NCI-H510A treated with DMSO at 0.1 percent for 48 hours (cell line): ENCODE data around the gene ZNF766.
"Not testable (repeated sequence)": the region's sequence is repeated elsewhere in the genome, so short reads cannot be mapped to it uniquely, and the experiment has no call there.

Experiments used
- DNase-seq: peaks from one replicate; lab custom pipeline; 2025; lab: John Stamatoyannopoulos, UW

The ZNF766 gene

GRCh38 chr19:52269338-52270261 is at the start of gene ZNF766:
Gene ZNF766, plus strand, starts transcription at chr19:52269587. Its CDS starts 27 bp downstream, at chr19:52269614.
- DNase-seq, result peak; percentile 86

GRCh38 chr19:52219611-52220010 is 49.8 kb upstream of the ZNF766 start:
- DNase-seq, result no peak

DNA sequence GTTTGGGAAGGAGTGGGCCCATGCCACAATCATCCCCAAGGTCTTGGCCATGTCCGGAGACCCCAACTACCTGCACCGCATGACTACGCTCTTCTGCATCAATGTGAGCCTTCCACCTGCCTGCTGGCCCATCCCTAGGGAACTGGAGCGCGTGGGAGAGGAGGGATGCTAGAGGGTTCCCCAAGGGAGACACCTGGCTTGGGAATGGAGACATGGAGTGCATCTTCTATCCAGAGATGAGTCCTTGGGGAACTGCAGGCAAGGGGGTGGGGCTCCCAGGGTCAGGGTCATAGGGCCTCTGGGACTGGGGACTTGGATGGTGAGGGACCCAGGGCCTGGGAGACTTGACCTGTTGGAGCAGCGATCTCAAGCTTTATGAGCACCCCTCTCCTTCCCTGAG is 48.4 kb upstream of the ZNF766 start:
- no peak for DNase-seq

DNA sequence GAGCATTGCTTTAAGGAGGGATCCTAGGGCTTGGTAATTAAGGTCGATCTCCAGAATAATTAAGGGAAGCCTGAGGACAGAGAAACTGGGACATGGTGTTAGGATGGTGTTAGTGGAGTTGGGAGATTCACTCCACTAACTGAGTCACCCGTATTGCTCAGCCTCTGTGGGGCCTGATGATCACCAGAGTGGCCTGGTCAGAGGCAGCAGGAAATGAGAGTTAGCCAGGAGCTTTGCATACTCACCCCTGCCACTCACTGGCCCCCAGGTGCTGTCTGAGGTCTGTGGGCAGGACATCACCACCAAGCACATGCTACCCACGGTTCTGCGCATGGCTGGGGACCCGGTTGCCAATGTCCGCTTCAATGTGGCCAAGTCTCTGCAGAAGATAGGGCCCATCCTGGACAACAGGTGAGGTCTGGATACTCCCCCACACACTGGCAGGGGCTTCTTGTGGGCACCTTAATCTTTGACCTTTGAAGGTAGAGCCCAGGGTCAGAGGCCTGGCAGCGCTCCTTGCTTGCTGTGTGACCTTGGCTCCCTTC is 47.5 kb upstream of the ZNF766 start:
- DNase-seq, result no peak

- no peak for DNase-seq
Observed at GRCh38 chr19:52224211-52224610, 45.2 kb upstream of the ZNF766 start.

GRCh38 chr19:52226652-52227051 is 42.7 kb upstream of the ZNF766 start:
- no peak for DNase-seq

DNA sequence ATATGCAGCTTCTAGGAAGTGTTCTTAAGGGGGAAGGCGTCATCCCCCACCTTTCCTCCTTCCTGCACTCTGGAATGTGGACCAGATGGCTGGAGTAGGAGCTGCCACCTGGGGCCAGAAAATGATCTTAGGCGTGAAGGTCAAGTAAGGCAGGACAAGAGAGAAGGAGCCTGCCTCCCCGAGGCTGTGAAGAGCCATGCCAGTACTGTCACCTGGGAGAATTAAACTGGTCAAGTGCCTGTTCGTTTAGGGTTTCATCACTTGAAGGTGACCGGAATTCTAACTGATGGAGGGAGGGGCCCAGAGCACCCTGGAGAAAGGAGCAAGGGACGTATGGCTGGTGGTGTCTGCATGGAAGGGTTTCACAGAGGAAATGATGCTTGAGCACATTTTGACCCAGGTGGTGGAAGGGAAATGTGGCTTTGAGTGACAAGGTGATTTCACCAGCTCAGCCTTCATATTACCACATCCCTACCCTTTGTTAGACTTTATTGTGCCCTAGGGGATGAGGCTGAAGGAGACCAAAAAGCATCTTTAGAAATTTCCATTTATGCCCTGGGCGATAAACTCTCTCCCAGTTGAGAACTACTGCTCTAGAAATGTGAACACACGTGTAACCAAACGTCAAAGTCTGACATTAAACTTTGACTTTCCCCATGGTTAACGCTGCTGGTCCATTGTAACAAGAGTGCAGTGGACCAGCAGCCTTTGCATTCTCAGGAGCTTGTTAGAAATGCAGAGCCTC is 42.0 kb upstream of the ZNF766 start:
- DNase-seq, result no peak

- DNase-seq, result no peak
Observed at GRCh38 chr19:52227980-52228379, 41.4 kb upstream of the ZNF766 start.

DNA sequence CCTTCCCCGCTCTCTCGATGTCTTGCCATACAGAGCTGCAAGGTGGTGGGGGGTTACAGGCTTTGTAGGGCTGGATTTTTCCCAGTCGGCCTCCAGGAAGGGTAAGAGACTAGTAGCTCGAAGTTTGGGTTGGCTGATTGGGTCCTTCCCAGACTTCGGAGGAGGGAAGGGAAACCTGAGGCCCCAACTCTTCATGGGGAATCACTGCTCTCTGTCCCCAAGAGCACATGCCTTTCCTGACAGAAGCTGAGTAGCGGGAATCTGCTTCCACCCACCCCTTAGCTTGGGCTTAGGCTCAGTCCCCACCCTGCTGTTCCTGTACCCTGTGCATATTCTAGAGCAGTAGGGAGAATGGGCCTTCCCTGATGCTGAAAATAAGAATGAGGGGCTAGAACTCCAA is 39.9 kb upstream of the ZNF766 start:
- no peak for DNase-seq

- DNase-seq, result no peak
Observed at GRCh38 chr19:52230685-52231084, 38.7 kb upstream of the ZNF766 start.

GRCh38 chr19:52231154-52231910 is 38.1 kb upstream of the ZNF766 start:
- no peak for DNase-seq

GRCh38 chr19:52234406-52234805 is 35.0 kb upstream of the ZNF766 start:
- DNase-seq, result no peak

GRCh38 chr19:52237197-52237596 is 32.2 kb upstream of the ZNF766 start:
- no peak for DNase-seq

GRCh38 chr19:52237771-52238400 is 31.5 kb upstream of the ZNF766 start:
- DNase-seq, result peak; percentile 25

DNA sequence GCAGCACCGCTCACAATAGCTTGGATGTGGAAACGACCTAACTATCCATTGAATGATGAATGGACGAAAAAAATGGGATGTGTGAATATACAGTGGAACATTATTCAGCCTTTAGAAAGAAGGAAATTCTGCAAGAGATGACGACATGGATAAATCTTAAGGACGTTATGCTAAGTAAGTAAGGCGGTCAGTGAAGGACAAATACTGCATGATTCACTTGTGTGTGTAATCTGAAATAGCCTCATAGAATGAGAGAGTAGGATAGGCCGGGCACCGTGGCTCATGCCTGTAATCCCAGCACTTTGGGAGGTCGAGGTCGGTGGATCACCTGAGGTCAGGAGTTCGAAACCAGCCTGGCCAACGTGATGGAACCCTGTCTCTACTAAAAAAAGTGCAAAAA is 25.4 kb upstream of the ZNF766 start:
- DNase-seq, result no peak

DNA sequence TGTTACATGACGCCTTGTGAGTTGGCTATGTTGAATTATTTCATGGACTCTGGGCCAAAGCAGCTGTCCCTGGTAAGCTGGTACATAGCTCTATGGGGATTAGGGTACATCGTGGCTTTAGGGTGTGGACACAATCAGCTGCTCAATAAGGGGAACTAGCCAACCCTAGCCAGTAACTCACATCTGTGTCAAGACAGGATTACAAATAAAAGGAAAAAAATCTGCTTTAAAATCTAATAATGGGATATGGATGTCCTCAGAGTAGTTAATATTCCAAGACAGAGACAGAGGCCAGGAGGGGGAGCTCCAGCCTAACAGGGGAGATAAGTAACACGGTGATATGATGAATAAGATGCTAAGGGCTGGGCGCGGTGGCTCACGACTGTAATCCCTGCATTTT is 21.1 kb upstream of the ZNF766 start:
- DNase-seq, result no peak

DNA sequence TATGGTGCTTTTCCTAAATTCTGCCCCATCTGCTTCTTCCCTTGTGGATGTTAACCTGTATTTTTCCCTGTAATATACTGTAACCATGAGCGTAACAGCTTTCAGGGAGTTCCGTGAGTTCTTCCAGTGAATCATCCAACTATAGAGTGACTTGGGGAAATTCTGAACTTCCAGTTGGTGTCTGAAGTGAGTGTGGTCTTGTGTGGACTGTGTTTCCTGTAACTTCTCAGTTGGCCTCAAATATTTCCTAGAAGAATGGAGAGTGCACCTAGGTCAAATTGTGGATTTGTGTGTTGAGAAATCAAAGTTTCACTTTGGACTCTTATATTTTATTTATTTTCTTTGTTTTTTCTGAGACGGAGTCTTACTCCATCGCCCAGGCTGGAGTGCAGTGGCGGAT is 11.0 kb upstream of the ZNF766 start:
- DNase-seq, result no peak

DNA sequence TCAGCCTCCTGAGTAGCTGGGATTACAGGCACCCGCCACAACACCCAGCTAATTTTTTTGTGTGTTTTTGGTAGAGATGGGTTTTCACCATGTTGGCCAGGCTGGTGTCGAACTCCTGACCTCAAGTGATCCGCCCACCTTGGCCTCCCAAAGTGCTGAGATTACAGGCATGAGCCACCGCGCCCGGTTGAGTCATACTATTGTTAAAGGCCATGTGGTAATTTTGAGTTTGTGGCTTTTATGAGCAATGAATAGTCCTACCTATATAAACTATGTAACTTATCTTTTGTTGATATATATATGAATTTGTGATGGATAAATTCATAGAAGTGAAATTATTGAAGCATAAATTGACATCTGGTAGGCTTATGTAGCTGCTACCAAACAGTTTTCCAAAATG is 3.8 kb upstream of the ZNF766 start:
- not testable (repeated sequence) for DNase-seq

- DNase-seq, result no peak
Observed at GRCh38 chr19:52270266-52270885, 989 bp downstream of the ZNF766 start.

GRCh38 chr19:52273301-52273700 is 3.9 kb downstream of the ZNF766 start:
- no peak for DNase-seq

DNA sequence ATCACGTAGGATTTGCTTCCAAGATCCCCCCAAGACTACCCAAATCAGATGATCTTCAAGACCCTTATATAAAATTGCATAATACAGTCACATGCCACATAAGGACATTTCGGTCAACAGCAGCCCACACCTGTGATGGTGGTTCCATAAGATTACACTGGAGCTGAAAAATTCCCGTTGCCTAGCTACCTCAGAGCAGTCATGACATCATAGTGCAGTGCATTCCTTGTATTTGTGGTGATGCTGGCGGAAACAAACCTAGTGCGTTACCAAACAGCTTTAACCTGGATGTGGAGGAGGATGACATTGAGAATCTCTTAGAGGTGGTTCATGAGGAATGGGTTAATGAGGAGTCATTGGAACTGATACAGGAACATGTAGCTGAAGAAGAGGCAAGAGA is 4.8 kb downstream of the ZNF766 start:
- no peak for DNase-seq
